ENCODE data around the gene SPTBN2.
A peak's percentile ranks its signal among the peaks of the same experiment; 100 is the strongest.

Gene SPTBN2

GRCh38 chr11:66728693-66729385, at the start of gene SPTBN2:
SPTBN2 (minus strand) TSS chr11:66729216; CDS start chr11:66721240, 7,976 bp downstream.
- H3K27ac ChIP-seq (ENCODE audit: low read depth, low read length): no peak within 1 kb of the TSS
- H3K27me3 ChIP-seq (ENCODE audit: control insufficient read depth in 1 of 2, insufficient read depth in 2 of 2, low read length in 2 of 2): peaks cover 23 to 25% of the 10 kb centered on the region in 2 donors
- H3K9me3 ChIP-seq (ENCODE audit: low read length): no peaks in the 10 kb centered on the region
- no peak within 1 kb of the TSS for H3K9ac ChIP-seq (ENCODE audit: low read length)
- no peaks in the 10 kb centered on the region for H3K36me3 ChIP-seq (ENCODE audit: insufficient read depth, low read length)
- peak within 1 kb of the TSS in 1 of 2 donors; percentile 58 for H3K4me3 ChIP-seq (ENCODE audit: low read depth in 1 of 2, low read length in 2 of 2)
- H3K4me1 ChIP-seq (ENCODE audit: insufficient read depth, low read length): peaks cover 12% of the 10 kb centered on the region

GRCh38 chr11:66768818-66769217, 39.8 kb upstream of the SPTBN2 start:
- Histone ChIP-seq H3K4me3 (ENCODE audit: low read depth in 1 of 2, low read length in 2 of 2) (no peak overlapping the region), H3K9ac (ENCODE audit: low read length) (no peak overlapping the region), H3K27me3 (ENCODE audit: control insufficient read depth in 1 of 2, insufficient read depth in 2 of 2, low read length in 2 of 2) (no peaks in the 10 kb centered on the region), H3K9me3 (ENCODE audit: low read length) (no peaks in the 10 kb centered on the region), H3K36me3 (ENCODE audit: insufficient read depth, low read length) (no peaks in the 10 kb centered on the region), H3K27ac (ENCODE audit: low read depth, low read length) (no peak overlapping the region), H3K4me1 (ENCODE audit: insufficient read depth, low read length) (no peaks in the 10 kb centered on the region)

- H3K27ac ChIP-seq (ENCODE audit: low read depth, low read length): no peak overlapping the region
- H3K9ac ChIP-seq (ENCODE audit: low read length): no peak overlapping the region
- no peaks in the 10 kb centered on the region for H3K9me3 ChIP-seq (ENCODE audit: low read length)
- no peak overlapping the region for H3K4me3 ChIP-seq (ENCODE audit: low read depth in 1 of 2, low read length in 2 of 2)
- no peaks in the 10 kb centered on the region for H3K4me1 ChIP-seq (ENCODE audit: insufficient read depth, low read length)
- no peaks in the 10 kb centered on the region for H3K27me3 ChIP-seq (ENCODE audit: control insufficient read depth in 1 of 2, insufficient read depth in 2 of 2, low read length in 2 of 2)
- no peaks in the 10 kb centered on the region for H3K36me3 ChIP-seq (ENCODE audit: insufficient read depth, low read length)
Observed at GRCh38 chr11:66768088-66768521, 39.1 kb upstream of the SPTBN2 start.

- Histone ChIP-seq H3K27me3 (ENCODE audit: control insufficient read depth in 1 of 2, insufficient read depth in 2 of 2, low read length in 2 of 2) (no peaks in the 10 kb centered on the region), H3K4me1 (ENCODE audit: insufficient read depth, low read length) (no peaks in the 10 kb centered on the region), H3K27ac (ENCODE audit: low read depth, low read length) (no peak overlapping the region), H3K36me3 (ENCODE audit: insufficient read depth, low read length) (no peaks in the 10 kb centered on the region), H3K4me3 (ENCODE audit: low read depth in 1 of 2, low read length in 2 of 2) (no peak overlapping the region), H3K9me3 (ENCODE audit: low read length) (no peaks in the 10 kb centered on the region), H3K9ac (ENCODE audit: low read length) (no peak overlapping the region)
Observed at GRCh38 chr11:66767666-66768065, 38.6 kb upstream of the SPTBN2 start.

GRCh38 chr11:66766681-66767080, 37.7 kb upstream of the SPTBN2 start:
- no peak overlapping the region for H3K9ac ChIP-seq (ENCODE audit: low read length)
- no peaks in the 10 kb centered on the region for H3K4me1 ChIP-seq (ENCODE audit: insufficient read depth, low read length)
- no peaks in the 10 kb centered on the region for H3K9me3 ChIP-seq (ENCODE audit: low read length)
- H3K36me3 ChIP-seq (ENCODE audit: insufficient read depth, low read length): no peaks in the 10 kb centered on the region
- H3K27ac ChIP-seq (ENCODE audit: low read depth, low read length): no peak overlapping the region
- H3K27me3 ChIP-seq (ENCODE audit: control insufficient read depth in 1 of 2, insufficient read depth in 2 of 2, low read length in 2 of 2): no peaks in the 10 kb centered on the region
- H3K4me3 ChIP-seq (ENCODE audit: low read depth in 1 of 2, low read length in 2 of 2): no peak overlapping the region

- H3K4me1 ChIP-seq (ENCODE audit: insufficient read depth, low read length): no peaks in the 10 kb centered on the region
- H3K9ac ChIP-seq (ENCODE audit: low read length): no peak overlapping the region
- no peaks in the 10 kb centered on the region for H3K27me3 ChIP-seq (ENCODE audit: control insufficient read depth in 1 of 2, insufficient read depth in 2 of 2, low read length in 2 of 2)
- no peaks in the 10 kb centered on the region for H3K9me3 ChIP-seq (ENCODE audit: low read length)
- no peaks in the 10 kb centered on the region for H3K36me3 ChIP-seq (ENCODE audit: insufficient read depth, low read length)
- no peak overlapping the region for H3K4me3 ChIP-seq (ENCODE audit: low read depth in 1 of 2, low read length in 2 of 2)
- H3K27ac ChIP-seq (ENCODE audit: low read depth, low read length): no peak overlapping the region
Observed at GRCh38 chr11:66762088-66762487, 33.1 kb upstream of the SPTBN2 start.

- H3K9ac ChIP-seq (ENCODE audit: low read length): no peak overlapping the region
- no peak overlapping the region for H3K4me3 ChIP-seq (ENCODE audit: low read depth in 1 of 2, low read length in 2 of 2)
- no peaks in the 10 kb centered on the region for H3K9me3 ChIP-seq (ENCODE audit: low read length)
- no peaks in the 10 kb centered on the region for H3K4me1 ChIP-seq (ENCODE audit: insufficient read depth, low read length)
- no peak overlapping the region for H3K27ac ChIP-seq (ENCODE audit: low read depth, low read length)
- H3K27me3 ChIP-seq (ENCODE audit: control insufficient read depth in 1 of 2, insufficient read depth in 2 of 2, low read length in 2 of 2): no peaks in the 10 kb centered on the region
- no peaks in the 10 kb centered on the region for H3K36me3 ChIP-seq (ENCODE audit: insufficient read depth, low read length)
Observed at GRCh38 chr11:66752148-66752547, 23.1 kb upstream of the SPTBN2 start.

- no peak overlapping the region for H3K27ac ChIP-seq (ENCODE audit: low read depth, low read length)
- no peak overlapping the region for H3K4me3 ChIP-seq (ENCODE audit: low read depth in 1 of 2, low read length in 2 of 2)
- no peaks in the 10 kb centered on the region for H3K36me3 ChIP-seq (ENCODE audit: insufficient read depth, low read length)
- H3K27me3 ChIP-seq (ENCODE audit: control insufficient read depth in 1 of 2, insufficient read depth in 2 of 2, low read length in 2 of 2): no peaks in the 10 kb centered on the region
- H3K9ac ChIP-seq (ENCODE audit: low read length): no peak overlapping the region
- no peaks in the 10 kb centered on the region for H3K4me1 ChIP-seq (ENCODE audit: insufficient read depth, low read length)
- no peaks in the 10 kb centered on the region for H3K9me3 ChIP-seq (ENCODE audit: low read length)
Observed at GRCh38 chr11:66749091-66749490, 20.1 kb upstream of the SPTBN2 start.

- Histone ChIP-seq H3K36me3 (ENCODE audit: insufficient read depth, low read length) (no peaks in the 10 kb centered on the region), H3K27me3 (ENCODE audit: control insufficient read depth in 1 of 2, insufficient read depth in 2 of 2, low read length in 2 of 2) (no peaks in the 10 kb centered on the region), H3K9me3 (ENCODE audit: low read length) (no peaks in the 10 kb centered on the region), H3K9ac (ENCODE audit: low read length) (no peak overlapping the region), H3K4me3 (ENCODE audit: low read depth in 1 of 2, low read length in 2 of 2) (no peak overlapping the region), H3K4me1 (ENCODE audit: insufficient read depth, low read length) (peaks cover 6% of the 10 kb centered on the region), H3K27ac (ENCODE audit: low read depth, low read length) (no peak overlapping the region)
Observed at GRCh38 chr11:66747480-66747879, 18.5 kb upstream of the SPTBN2 start.

- H3K4me1 ChIP-seq (ENCODE audit: insufficient read depth, low read length): peaks cover 6% of the 10 kb centered on the region
- no peaks in the 10 kb centered on the region for H3K27me3 ChIP-seq (ENCODE audit: control insufficient read depth in 1 of 2, insufficient read depth in 2 of 2, low read length in 2 of 2)
- H3K9ac ChIP-seq (ENCODE audit: low read length): no peak overlapping the region
- no peaks in the 10 kb centered on the region for H3K36me3 ChIP-seq (ENCODE audit: insufficient read depth, low read length)
- H3K4me3 ChIP-seq (ENCODE audit: low read depth in 1 of 2, low read length in 2 of 2): peak overlapping the region; percentile 38 to 81
- H3K27ac ChIP-seq (ENCODE audit: low read depth, low read length): no peak overlapping the region
- H3K9me3 ChIP-seq (ENCODE audit: low read length): no peaks in the 10 kb centered on the region
Observed at GRCh38 chr11:66745356-66746235, 16.6 kb upstream of the SPTBN2 start.

GRCh38 chr11:66744485-66745355, 15.7 kb upstream of the SPTBN2 start:
- peaks cover 6% of the 10 kb centered on the region for H3K4me1 ChIP-seq (ENCODE audit: insufficient read depth, low read length)
- H3K36me3 ChIP-seq (ENCODE audit: insufficient read depth, low read length): no peaks in the 10 kb centered on the region
- no peaks in the 10 kb centered on the region for H3K9me3 ChIP-seq (ENCODE audit: low read length)
- H3K9ac ChIP-seq (ENCODE audit: low read length): peak overlapping the region; percentile 47
- peak overlapping the region; percentile 38 to 81 for H3K4me3 ChIP-seq (ENCODE audit: low read depth in 1 of 2, low read length in 2 of 2)
- peak overlapping the region; percentile 88 for H3K27ac ChIP-seq (ENCODE audit: low read depth, low read length)
- H3K27me3 ChIP-seq (ENCODE audit: control insufficient read depth in 1 of 2, insufficient read depth in 2 of 2, low read length in 2 of 2): no peaks in the 10 kb centered on the region
